IgD-negative memory B cell (primary cell): ENCODE data around the gene SLC22A4. TPM values are rescaled to one million over a fixed set of nuclear protein-coding genes. Genes with fewer than 3 reads are reported as not detected.

Experiments
- H3K27ac Mint-ChIP-seq, 3 donors: one replicate each; pipeline ENCODE4 v1.8.0; 2020 to 2022; ENCODE audit warnings: mild to moderate bottlenecking in 3 of 3, mixed read lengths in 3 of 3, moderate library complexity in 1 of 3
- H3K27me3 Mint-ChIP-seq: one replicate; pipeline ENCODE4 v1.8.0; 2021; ENCODE audit warnings: mixed read lengths
- H3K36me3 Mint-ChIP-seq: one replicate; pipeline ENCODE4 v1.8.0; 2020; ENCODE audit warnings: mild to moderate bottlenecking, mixed read lengths
- H3K4me1 Mint-ChIP-seq, 3 donors: one replicate each; pipeline ENCODE4 v1.8.0; 2020 to 2022; ENCODE audit warnings: mixed read lengths in 3 of 3, mild to moderate bottlenecking in 1 of 3
- H3K4me3 Mint-ChIP-seq, 4 donors: one replicate each; pipeline ENCODE4 v1.8.0; 2020 to 2022; ENCODE audit warnings: mild to moderate bottlenecking in 4 of 4, mixed read lengths in 4 of 4, moderate library complexity in 3 of 4
- H3K9me3 Mint-ChIP-seq, 3 donors: one replicate each; pipeline ENCODE4 v1.8.0; 2020 to 2021; ENCODE audit warnings: mixed read lengths in 3 of 3, mild to moderate bottlenecking in 1 of 3
- polyA plus RNA-seq: library from polyadenylated mRNA; unstranded; fragments of 300-500 nt; fragmentation: Illumina TruSeq; gene quantifications from one replicate; pipeline ENCODE4 v1.2.3, GENCODE V29; 2021

SLC22A4 gene
- polyA plus RNA-seq, 1 donor from 2014 or later: not detected

GRCh38 chr5:132277971-132278853 lies 16.0 kb upstream of the SLC22A4 start:
- Mint-ChIP-seq H3K9me3 (no peaks in the 10 kb centered on the region), H3K4me1 (peaks cover 0 to 1% (median 0%) of the 10 kb centered on the region in 3 donors), H3K27me3 (peaks cover 5% of the 10 kb centered on the region), H3K4me3 (no peak overlapping the region), H3K27ac (no peak overlapping the region), H3K36me3 (peaks cover 3% of the 10 kb centered on the region)

DNA sequence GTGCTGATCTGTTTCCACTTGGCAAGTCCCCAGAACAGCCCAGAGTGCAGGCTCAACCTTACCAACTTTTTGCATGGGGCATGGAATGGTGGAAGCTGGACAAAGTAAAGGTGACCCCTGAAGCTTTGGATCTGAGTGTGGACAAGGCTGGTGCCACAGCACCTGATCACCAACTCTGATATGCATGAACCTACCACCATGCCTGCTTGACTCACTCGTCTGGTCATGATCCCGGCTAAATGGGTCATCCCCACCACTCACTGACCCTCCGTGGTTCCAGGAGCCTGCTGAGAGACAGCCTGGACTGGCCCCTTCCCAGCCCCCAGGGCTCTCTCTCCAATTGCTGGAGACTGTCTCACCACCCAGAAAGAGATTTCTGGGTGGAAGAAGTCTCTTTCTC lies 14.4 kb upstream of the SLC22A4 start:
- Mint-ChIP-seq H3K27me3 (peaks cover 1% of the 10 kb centered on the region), H3K4me3 (no peak overlapping the region), H3K36me3 (peaks cover 3% of the 10 kb centered on the region), H3K27ac (no peak overlapping the region), H3K4me1 (peaks cover 0 to 1% (median 0%) of the 10 kb centered on the region in 3 donors), H3K9me3 (no peaks in the 10 kb centered on the region)

DNA sequence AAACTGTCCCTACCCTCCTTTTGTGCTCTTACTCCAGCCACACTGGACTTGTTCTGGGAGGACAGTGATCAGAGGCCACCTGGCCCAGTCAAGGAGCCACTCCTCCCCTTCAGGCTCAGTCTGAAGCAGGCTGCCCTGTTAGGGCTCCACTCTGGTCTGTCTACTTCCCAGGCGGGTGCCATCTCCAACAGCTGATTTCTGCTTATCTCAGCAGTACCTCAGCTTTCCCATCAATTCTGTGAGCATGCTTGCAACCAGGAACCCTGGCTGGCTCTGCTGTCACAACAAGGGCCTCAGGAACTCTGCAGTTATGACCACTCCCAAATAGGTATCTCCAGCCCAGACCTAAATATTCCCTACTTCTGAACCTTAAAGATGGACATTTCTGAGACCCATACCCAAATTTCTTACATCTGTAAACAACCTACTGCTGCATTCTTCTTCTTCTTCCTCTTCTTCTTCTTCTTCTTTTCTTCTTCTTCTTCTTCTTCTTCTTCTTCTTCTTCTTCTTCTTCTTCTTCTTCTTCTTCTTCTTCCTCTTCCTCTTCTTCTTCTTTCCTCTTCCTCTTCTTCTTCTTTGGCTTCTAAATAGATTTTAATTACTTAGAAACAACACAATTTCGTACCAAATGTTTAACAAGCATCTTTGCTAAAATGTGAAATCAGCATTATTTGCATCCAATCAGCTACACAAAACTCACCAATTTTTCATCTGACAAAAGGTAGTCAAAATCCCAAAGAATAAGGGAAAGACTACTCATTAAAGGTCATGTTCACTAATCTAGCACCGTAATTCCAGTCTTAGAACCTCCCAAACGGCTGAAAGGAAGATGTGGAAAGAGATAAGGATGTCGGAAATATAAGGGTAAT lies 13.6 kb upstream of the SLC22A4 start:
- Mint-ChIP-seq H3K27me3 (peaks cover 1% of the 10 kb centered on the region), H3K9me3 (no peaks in the 10 kb centered on the region), H3K27ac (no peak overlapping the region), H3K4me3 (no peak overlapping the region), H3K4me1 (peaks cover 0 to 1% (median 0%) of the 10 kb centered on the region in 3 donors), H3K36me3 (peaks cover 3% of the 10 kb centered on the region)

- peaks cover 3% of the 10 kb centered on the region for H3K36me3 Mint-ChIP-seq
- H3K27ac Mint-ChIP-seq: no peak overlapping the region
- H3K9me3 Mint-ChIP-seq: no peaks in the 10 kb centered on the region
- H3K4me3 Mint-ChIP-seq: no peak overlapping the region
- H3K27me3 Mint-ChIP-seq: peaks cover 1% of the 10 kb centered on the region
- peaks cover 0 to 1% (median 0%) of the 10 kb centered on the region in 3 donors for H3K4me1 Mint-ChIP-seq
Measured at GRCh38 chr5:132281856-132282614, 12.2 kb upstream of the SLC22A4 start.

DNA sequence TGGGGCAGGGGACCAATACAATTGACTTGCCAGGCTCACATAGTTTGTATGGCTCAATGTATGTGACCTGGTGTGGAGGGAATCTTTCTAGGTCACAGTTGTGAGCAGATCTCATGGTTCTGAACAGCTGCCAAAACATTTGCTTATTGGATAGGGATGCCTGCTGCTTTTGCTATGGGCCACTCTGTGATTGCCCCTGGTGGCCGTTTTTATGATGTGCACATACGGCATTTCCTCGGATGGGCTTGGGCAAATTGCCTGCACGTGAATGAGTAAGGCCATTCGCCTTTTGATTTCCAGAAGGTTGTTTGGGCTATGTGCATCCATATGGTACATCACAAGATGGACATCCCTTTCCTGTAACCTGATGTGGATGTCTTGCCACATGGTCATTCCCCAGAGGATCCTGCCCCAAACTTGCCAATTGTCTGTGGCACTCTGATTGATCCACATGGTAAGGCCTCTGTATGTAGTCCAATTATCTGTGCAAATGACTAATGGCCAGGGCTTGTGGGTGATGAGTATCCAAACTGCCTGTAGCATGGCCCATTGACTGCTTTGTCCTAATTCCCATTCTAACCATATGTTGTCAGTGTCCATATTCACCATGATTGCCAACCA lies 10.7 kb upstream of the SLC22A4 start:
- Mint-ChIP-seq H3K9me3 (no peaks in the 10 kb centered on the region), H3K36me3 (peaks cover 3% of the 10 kb centered on the region), H3K4me3 (no peak overlapping the region), H3K27me3 (peaks cover 1% of the 10 kb centered on the region), H3K4me1 (peaks cover 0 to 1% (median 0%) of the 10 kb centered on the region in 3 donors), H3K27ac (no peak overlapping the region)

GRCh38 chr5:132289097-132289496 lies 5.1 kb upstream of the SLC22A4 start:
- H3K4me3 Mint-ChIP-seq: no peak overlapping the region
- H3K4me1 Mint-ChIP-seq: peaks cover 0 to 3% (median 0%) of the 10 kb centered on the region in 3 donors
- no peak overlapping the region for H3K27ac Mint-ChIP-seq
- H3K9me3 Mint-ChIP-seq: no peaks in the 10 kb centered on the region
- no peaks in the 10 kb centered on the region for H3K36me3 Mint-ChIP-seq
- H3K27me3 Mint-ChIP-seq: peaks cover 20% of the 10 kb centered on the region

- Mint-ChIP-seq H3K9me3 (no peaks in the 10 kb centered on the region), H3K4me3 (peak overlapping the region in 1 of 4 donors; percentile 50), H3K36me3 (no peaks in the 10 kb centered on the region), H3K27me3 (peaks cover 32% of the 10 kb centered on the region), H3K4me1 (peaks cover 4 to 9% (median 5%) of the 10 kb centered on the region in 3 donors), H3K27ac (no peak overlapping the region)
Measured at GRCh38 chr5:132291026-132291425, 3.2 kb upstream of the SLC22A4 start.

GRCh38 chr5:132293066-132293991 lies 865 bp upstream of the SLC22A4 start:
- H3K27me3 Mint-ChIP-seq: peaks cover 38% of the 10 kb centered on the region
- no peaks in the 10 kb centered on the region for H3K36me3 Mint-ChIP-seq
- peak overlapping the region; percentile 78 to 96 (median 91) for H3K4me3 Mint-ChIP-seq
- no peak overlapping the region for H3K27ac Mint-ChIP-seq
- peaks cover 4 to 9% (median 5%) of the 10 kb centered on the region in 3 donors for H3K4me1 Mint-ChIP-seq
- H3K9me3 Mint-ChIP-seq: no peaks in the 10 kb centered on the region

DNA sequence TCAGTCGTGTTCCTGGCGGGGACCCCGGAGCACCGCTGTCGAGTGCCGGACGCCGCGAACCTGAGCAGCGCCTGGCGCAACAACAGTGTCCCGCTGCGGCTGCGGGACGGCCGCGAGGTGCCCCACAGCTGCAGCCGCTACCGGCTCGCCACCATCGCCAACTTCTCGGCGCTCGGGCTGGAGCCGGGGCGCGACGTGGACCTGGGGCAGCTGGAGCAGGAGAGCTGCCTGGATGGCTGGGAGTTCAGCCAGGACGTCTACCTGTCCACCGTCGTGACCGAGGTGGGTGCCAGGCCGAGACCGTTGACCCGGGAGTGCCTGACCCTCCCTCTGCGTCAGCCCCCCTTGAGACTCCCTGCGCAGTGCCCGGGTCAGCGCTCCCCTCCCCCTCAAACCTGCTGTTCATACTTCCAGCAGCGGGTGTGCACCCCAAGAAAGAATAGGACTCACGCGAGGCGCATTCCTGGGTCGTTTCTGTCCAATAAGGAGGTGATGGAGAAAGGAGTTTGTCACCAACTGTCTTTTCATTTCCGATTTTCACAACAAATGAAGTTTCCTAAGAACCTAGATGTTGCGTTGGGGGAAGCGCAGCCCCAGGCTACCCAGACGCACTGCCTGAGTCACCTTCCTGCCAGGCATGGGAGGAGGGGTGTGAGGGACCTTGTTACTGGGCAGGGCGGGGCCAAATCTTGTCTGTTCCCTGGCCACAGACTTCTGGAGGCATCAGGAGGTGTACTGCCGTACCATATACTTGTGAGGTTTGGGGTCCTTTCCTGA lies 722 bp downstream of the SLC22A4 start:
- Mint-ChIP-seq H3K27ac (no peak overlapping the region), H3K9me3 (no peaks in the 10 kb centered on the region), H3K4me3 (peak overlapping the region; percentile 83 to 96 (median 91)), H3K27me3 (peaks cover 31% of the 10 kb centered on the region), H3K4me1 (peaks cover 4 to 9% (median 5%) of the 10 kb centered on the region in 3 donors), H3K36me3 (no peaks in the 10 kb centered on the region)

DNA sequence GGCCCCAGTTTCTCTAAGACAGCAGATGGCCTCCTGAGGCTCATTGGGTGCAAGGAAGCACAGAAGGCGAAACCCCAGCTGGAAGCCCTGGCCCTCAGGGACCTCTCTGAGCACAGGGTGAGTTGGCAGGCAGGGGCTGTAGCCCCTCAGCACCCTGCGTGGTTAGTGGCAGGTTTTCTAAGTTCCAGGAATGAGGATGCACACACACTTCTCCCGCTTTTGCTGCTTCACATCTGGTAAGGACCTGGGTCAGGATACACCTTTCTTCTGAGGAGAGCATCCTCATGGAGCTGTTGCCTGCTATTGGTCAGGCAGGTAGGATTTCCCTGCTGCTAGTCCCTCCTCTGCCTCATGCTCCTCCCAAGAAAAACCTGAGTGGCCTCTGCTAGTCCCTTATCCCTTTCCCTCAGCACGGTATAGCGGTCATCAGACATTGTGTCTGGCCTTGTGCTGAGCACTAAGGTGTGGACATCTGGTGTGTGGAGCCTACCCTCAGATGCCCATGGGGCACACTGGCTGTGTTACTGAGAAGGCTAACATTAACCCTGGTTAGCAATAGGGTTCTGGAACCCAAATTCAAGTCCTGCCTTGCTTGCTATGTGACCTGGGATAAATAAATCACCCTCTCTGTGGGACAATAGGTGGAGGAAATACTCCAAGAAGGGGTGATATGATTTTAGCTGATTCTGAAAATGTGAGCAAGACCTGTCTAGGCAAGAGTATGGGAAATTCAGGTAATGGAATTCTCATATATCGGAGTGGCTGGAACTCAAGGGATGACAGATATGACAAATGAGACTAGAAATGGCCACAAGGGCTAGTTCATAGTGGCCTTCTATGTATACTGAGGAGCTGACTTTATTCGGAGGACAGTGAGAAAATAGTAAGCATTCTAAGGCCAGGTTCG lies 1.6 kb downstream of the SLC22A4 start:
- H3K4me3 Mint-ChIP-seq: peak overlapping the region; percentile 45 to 96 (median 85)
- H3K27ac Mint-ChIP-seq: no peak overlapping the region
- H3K9me3 Mint-ChIP-seq: no peaks in the 10 kb centered on the region

GRCh38 chr5:132296412-132297016 lies 2.3 kb downstream of the SLC22A4 start:
- H3K27me3 Mint-ChIP-seq: peaks cover 23% of the 10 kb centered on the region
- H3K27ac Mint-ChIP-seq: peak overlapping the region in 1 of 3 donors; percentile 18
- H3K4me3 Mint-ChIP-seq: peak overlapping the region in 1 of 4 donors; percentile 83
- no peaks in the 10 kb centered on the region for H3K36me3 Mint-ChIP-seq
- peaks cover 4 to 9% (median 5%) of the 10 kb centered on the region in 3 donors for H3K4me1 Mint-ChIP-seq
- H3K9me3 Mint-ChIP-seq: no peaks in the 10 kb centered on the region

More for the DNA sequence above, 1.6 kb downstream of the SLC22A4 start:
- Mint-ChIP-seq H3K27me3 (peaks cover 30% of the 10 kb centered on the region), H3K4me1 (peaks cover 4 to 9% (median 5%) of the 10 kb centered on the region in 3 donors), H3K36me3 (no peaks in the 10 kb centered on the region)
